GM12892 (cell line): ENCODE data around the gene AKAP1.

Experiments used
- POLR2A ChIP-seq: IDR thresholded peaks from 2 replicates; pipeline ENCODE4 v1.6.1; 2011; ENCODE audit warnings: low read depth, low read length, control low read depth
- POLR2AphosphoS5 ChIP-seq: IDR thresholded peaks from 2 replicates; pipeline ENCODE4 v1.6.1; 2011; ENCODE audit warnings: low read depth, low read length, control low read depth

DNA sequence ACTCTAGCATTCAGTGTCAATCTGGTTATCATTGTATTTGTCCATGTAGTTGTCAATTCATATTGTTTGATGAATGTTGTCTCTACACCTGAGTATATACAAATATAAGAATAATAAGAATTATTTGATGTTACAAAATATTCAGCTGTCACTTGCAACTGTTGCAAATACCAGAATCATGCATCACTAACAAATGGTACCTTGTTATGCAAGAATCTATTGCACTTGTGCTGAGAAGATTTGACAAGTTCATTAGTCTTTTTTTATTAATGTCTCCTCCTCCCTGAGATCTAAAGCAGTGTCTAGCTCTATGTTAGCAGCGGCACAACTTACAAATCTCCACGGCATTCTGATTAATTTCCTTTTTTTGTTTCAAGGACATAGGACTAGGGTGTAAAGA is 22.2 kb upstream of the AKAP1 start:
- no peak for TF ChIP-seq POLR2AphosphoS5
- TF ChIP-seq POLR2A: no peak
